ENCODE data around the gene OR5L2.

OR5L2 gene

GRCh38 chr11:55826919-55827318 lies at the start of gene OR5L2:
Gene OR5L2, plus strand, starts transcription at chr11:55827219. Its CDS starts 0 bp downstream, at chr11:55827219.
- TF ChIP-seq GATA2 (IDR thresholded peaks at IDR 0.05; ENCODE audit: low read depth, low read length) (no peak), GATA3 (IDR thresholded peaks at IDR 0.05; ENCODE audit: low read depth, low read length) (no peak)

GRCh38 chr11:55791606-55792005 lies 35.4 kb upstream of the OR5L2 start:
- TF ChIP-seq GATA2 (IDR thresholded peaks at IDR 0.05; ENCODE audit: low read depth, low read length) (no peak), GATA3 (IDR thresholded peaks at IDR 0.05; ENCODE audit: low read depth, low read length) (no peak)

GRCh38 chr11:55793321-55793720 lies 33.7 kb upstream of the OR5L2 start:
- no peak for TF ChIP-seq GATA3 (IDR thresholded peaks at IDR 0.05; ENCODE audit: low read depth, low read length)
- no peak for TF ChIP-seq GATA2 (IDR thresholded peaks at IDR 0.05; ENCODE audit: low read depth, low read length)

- TF ChIP-seq GATA3 (IDR thresholded peaks at IDR 0.05; ENCODE audit: low read depth, low read length) (no peak), GATA2 (IDR thresholded peaks at IDR 0.05; ENCODE audit: low read depth, low read length) (no peak)
Measured at GRCh38 chr11:55795256-55795655, 31.8 kb upstream of the OR5L2 start, which contains the start of gene OR5D14. Gene OR5D14, plus strand, starts transcription at chr11:55795556. Its CDS starts 0 bp downstream, at chr11:55795556.

GRCh38 chr11:55806248-55806647 lies 20.8 kb upstream of the OR5L2 start:
- no peak for TF ChIP-seq GATA2 (IDR thresholded peaks at IDR 0.05; ENCODE audit: low read depth, low read length)
- TF ChIP-seq GATA3 (IDR thresholded peaks at IDR 0.05; ENCODE audit: low read depth, low read length) = no peak

- TF ChIP-seq GATA3 (IDR thresholded peaks at IDR 0.05; ENCODE audit: low read depth, low read length) = no peak
- no peak for TF ChIP-seq GATA2 (IDR thresholded peaks at IDR 0.05; ENCODE audit: low read depth, low read length)
Measured at GRCh38 chr11:55811067-55811466, 16.0 kb upstream of the OR5L2 start, which contains the start of gene OR5L1. Gene OR5L1, plus strand, starts transcription at chr11:55811367. Its CDS starts 100 bp downstream, at chr11:55811467.

- TF ChIP-seq GATA3 (IDR thresholded peaks at IDR 0.05; ENCODE audit: low read depth, low read length) (no peak), GATA2 (IDR thresholded peaks at IDR 0.05; ENCODE audit: low read depth, low read length) (no peak)
Measured at GRCh38 chr11:55819330-55819729, 7.7 kb upstream of the OR5L2 start, which contains the start of gene OR5D18. Gene OR5D18, plus strand, starts transcription at chr11:55819630. Its CDS starts 0 bp downstream, at chr11:55819630.

- TF ChIP-seq GATA3 (IDR thresholded peaks at IDR 0.05; ENCODE audit: low read depth, low read length) = no peak
- TF ChIP-seq GATA2 (IDR thresholded peaks at IDR 0.05; ENCODE audit: low read depth, low read length) = no peak
Measured at GRCh38 chr11:55838452-55838851, 11.4 kb downstream of the OR5L2 start, which contains the start of gene OR5D16. Gene OR5D16, plus strand, starts transcription at chr11:55838752. Its CDS starts 0 bp downstream, at chr11:55838752.

- TF ChIP-seq GATA2 (IDR thresholded peaks at IDR 0.05; ENCODE audit: low read depth, low read length) (no peak), GATA3 (IDR thresholded peaks at IDR 0.05; ENCODE audit: low read depth, low read length) (no peak)
Measured at GRCh38 chr11:55847453-55847852, 20.4 kb downstream of the OR5L2 start.

- no peak for TF ChIP-seq GATA2 (IDR thresholded peaks at IDR 0.05; ENCODE audit: low read depth, low read length)
- TF ChIP-seq GATA3 (IDR thresholded peaks at IDR 0.05; ENCODE audit: low read depth, low read length) = no peak
Measured at GRCh38 chr11:55849037-55849436, 22.0 kb downstream of the OR5L2 start.

- TF ChIP-seq GATA3 (IDR thresholded peaks at IDR 0.05; ENCODE audit: low read depth, low read length) (no peak), GATA2 (IDR thresholded peaks at IDR 0.05; ENCODE audit: low read depth, low read length) (no peak)
Measured at GRCh38 chr11:55852141-55852540, 25.1 kb downstream of the OR5L2 start.

- TF ChIP-seq GATA2 (IDR thresholded peaks at IDR 0.05; ENCODE audit: low read depth, low read length) (no peak), GATA3 (IDR thresholded peaks at IDR 0.05; ENCODE audit: low read depth, low read length) (no peak)
Measured at GRCh38 chr11:55854704-55855103, 27.7 kb downstream of the OR5L2 start.

Data from SH-SY5Y (cell line).